K562 (cell line): ENCODE data around the gene TSPYL4. TPM values are rescaled to one million over a fixed set of nuclear protein-coding genes. Genes with fewer than 3 reads are reported as not detected.

ENCODE experiments used
- BRF2 ChIP-seq: IDR thresholded peaks from 3 replicates; pipeline ENCODE4 v1.6.1; 2011; ENCODE audit warnings: borderline replicate concordance, mild to moderate bottlenecking; ENCODE audit not compliant: insufficient read length, insufficient read depth
- E2F1 ChIP-seq: sonication (generic); formaldehyde crosslinking; IDR thresholded peaks from 2 replicates; pipeline ENCODE4 v1.8.1; 2023; ENCODE audit warnings: mild to moderate bottlenecking, missing genetic modification reagents, moderate library complexity
- GMEB1 ChIP-seq: fragments of 250-450 bp; sonication (Bioruptor Pico); IDR thresholded peaks from 2 replicates; pipeline ENCODE4 v1.4.0; 2020; ENCODE audit warnings: mild to moderate bottlenecking
- GTF3C2 ChIP-seq: IDR thresholded peaks from 3 replicates; pipeline ENCODE4 v1.6.1; 2011; ENCODE audit warnings: borderline replicate concordance, mild to moderate bottlenecking, moderate library complexity; ENCODE audit not compliant: insufficient read length; ENCODE audit errors: extremely low read depth
- HDAC8 ChIP-seq: fragments of 450-650 bp; IDR thresholded peaks from 2 replicates; pipeline ENCODE4 v1.6.1; 2016; ENCODE audit warnings: mild to moderate bottlenecking, missing genetic modification characterization, moderate library complexity, missing compliant biosample characterization
- KDM2B ChIP-seq: fragments of 250-450 bp; sonication (Bioruptor Pico); IDR thresholded peaks from 2 replicates; pipeline ENCODE4 v1.8.0; 2021; ENCODE audit warnings: mild to moderate bottlenecking, moderate library complexity
- MNT ChIP-seq, 2 experiments: fragments of 450-650 bp; conservative IDR thresholded peaks; 2 replicates each; pipeline ENCODE4 v1.6.1; 2017; ENCODE audit warnings: mild to moderate bottlenecking in 2 of 2, moderate library complexity in 2 of 2
- POLR2G ChIP-seq: fragments of 200-400 bp; formaldehyde crosslinking; IDR thresholded peaks from 2 replicates; pipeline ENCODE4 v1.6.1; 2017; ENCODE audit warnings: low read depth, mild to moderate bottlenecking, antibody characterized with exemption, low read length, moderate library complexity
- SNIP1 ChIP-seq: fragments of 450-650 bp; IDR thresholded peaks from 2 replicates; pipeline ENCODE4 v1.7.1; 2017; ENCODE audit warnings: low read depth, mild to moderate bottlenecking
- TBP ChIP-seq: optimal IDR thresholded peaks from 2 replicates; pipeline ENCODE3; 2011; ENCODE audit warnings: low read depth, low read length, improper control_type of control experiment
- ZNF175 ChIP-seq: fragments of 200-800 bp; sonication (Bioruptor generic); IDR thresholded peaks from 2 replicates; pipeline ENCODE4 v1.6.1; 2016; ENCODE audit warnings: low read depth, mild to moderate bottlenecking, missing genetic modification characterization, missing compliant biosample characterization
- ZNF780A ChIP-seq: fragments of 250-450 bp; sonication (Bioruptor Pico); IDR thresholded peaks from 2 replicates; pipeline ENCODE4 v1.5.0; 2021; ENCODE audit warnings: mild to moderate bottlenecking
- polyA plus RNA-seq, 8 experiments: library from polyadenylated mRNA; depleted of rRNA in 4 of 8; stranded (reverse) in 5 of 8; unstranded in 3 of 8; fragments of >200 nt; fragmentation: Nextera tagmentation in 2 of 8; fragmentation: Illumina TruSeq in 1 of 8; extraction: Ambion mirVana in 2 of 8; extraction: Trizol in 1 of 8; gene quantifications; 2 replicates each; pipeline versions ENCODE4 v1.2.1 to v1.2.3, GENCODE V29; 2011 to 2014; ENCODE audit warnings: inconsistent platforms in 1 of 8, missing spikeins in 1 of 8
- total RNA-seq, 7 experiments: library from RNA; depleted of rRNA in 6 of 7; stranded (reverse); fragments of >200 nt in 6 of 7; fragmentation: Illumina TruSeq in 2 of 7; extraction: Trizol in 2 of 7; gene quantifications; 2 replicates each; pipeline versions ENCODE4 v1.2.1 to v1.2.3, GENCODE V29; 2011 to 2021; ENCODE audit warnings: low replicate concordance in 1 of 7
- TF ChIP-seq, protein P1 (sequence below): fragments of 250-450 bp; sonication (Bioruptor Pico); IDR thresholded peaks from 2 replicates; pipeline ENCODE4 v1.8.0; 2021; ENCODE audit warnings: borderline replicate concordance, mild to moderate bottlenecking, moderate library complexity; ENCODE audit not compliant: poor library complexity, severe bottlenecking
- TF ChIP-seq, protein P2 (sequence below): fragments of 450-650 bp; formaldehyde crosslinking; IDR thresholded peaks from 2 replicates; pipeline ENCODE4 v1.4.0; 2020; ENCODE audit warnings: mild to moderate bottlenecking, mixed read lengths

The TSPYL4 gene
- total and polyA plus RNA-seq, 9 of the 15 experiments (the other 6 are each of a cell fraction or from before 2014, with no cell fraction given) = 0.69 to 18.0 (median 9.1) TPM

DNA sequence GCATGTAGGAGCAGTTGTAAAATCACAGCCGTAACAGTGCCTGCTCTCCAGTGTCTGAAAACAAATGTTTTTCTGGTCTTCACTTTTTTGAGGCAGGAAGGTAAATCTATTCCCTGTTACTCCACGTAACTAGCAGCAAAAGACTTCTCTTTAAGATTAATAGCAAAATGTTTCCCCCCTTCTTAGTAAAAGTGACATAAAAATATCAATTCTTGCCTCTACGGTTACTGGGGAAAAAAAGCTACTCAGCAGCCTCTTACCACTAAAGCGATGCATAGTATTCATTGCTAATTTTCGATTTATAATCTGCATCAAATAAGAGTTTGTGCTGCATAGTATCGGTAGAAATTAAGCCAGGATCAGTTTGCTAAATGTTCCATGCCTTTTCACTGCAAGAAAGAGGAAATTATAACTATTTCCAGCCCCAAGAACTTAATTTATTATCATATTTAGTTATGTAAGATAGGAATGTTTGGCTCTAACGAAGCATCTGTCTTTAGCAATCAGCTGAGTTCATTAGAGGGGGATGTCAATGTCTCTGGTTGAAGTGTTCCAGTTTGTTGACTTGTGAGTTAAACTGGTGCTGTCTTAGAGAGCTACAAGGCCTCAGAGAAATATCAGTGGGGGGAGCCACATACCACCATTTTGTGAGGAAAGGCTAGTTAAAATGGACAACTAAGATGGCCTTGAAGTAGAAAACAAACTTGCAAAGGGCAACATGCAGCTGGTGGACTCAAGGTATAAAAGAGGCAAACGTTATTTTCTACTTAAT is 26.5 kb upstream of the TSPYL4 start (continued):
- 0 out of 4 replicates have a peak, but pooled peaks of 1 of the 2 experiments have one; percentile 11 for TF ChIP-seq MNT (conservative IDR thresholded peaks at IDR 0.05)
- TF ChIP-seq GMEB1 (CRISPR knock-in tag) = no peak
- TF ChIP-seq GTF3C2 = no peak
- no peak for TF ChIP-seq KDM2B
- no peak for TF ChIP-seq TBP
- TF ChIP-seq, protein P1, sequence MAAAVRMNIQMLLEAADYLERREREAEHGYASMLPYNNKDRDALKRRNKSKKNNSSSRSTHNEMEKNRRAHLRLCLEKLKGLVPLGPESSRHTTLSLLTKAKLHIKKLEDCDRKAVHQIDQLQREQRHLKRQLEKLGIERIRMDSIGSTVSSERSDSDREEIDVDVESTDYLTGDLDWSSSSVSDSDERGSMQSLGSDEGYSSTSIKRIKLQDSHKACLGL = no peak
- TF ChIP-seq E2F1 (CRISPR knock-in tag) = no peak
- TF ChIP-seq BRF2 = no peak
- peak; percentile 30; the same call in 1 of the 2 replicates for TF ChIP-seq ZNF175 (CRISPR knock-in tag)
- no peak for TF ChIP-seq HDAC8 (tag)
- TF ChIP-seq SNIP1 = no peak
- TF ChIP-seq, protein P2, sequence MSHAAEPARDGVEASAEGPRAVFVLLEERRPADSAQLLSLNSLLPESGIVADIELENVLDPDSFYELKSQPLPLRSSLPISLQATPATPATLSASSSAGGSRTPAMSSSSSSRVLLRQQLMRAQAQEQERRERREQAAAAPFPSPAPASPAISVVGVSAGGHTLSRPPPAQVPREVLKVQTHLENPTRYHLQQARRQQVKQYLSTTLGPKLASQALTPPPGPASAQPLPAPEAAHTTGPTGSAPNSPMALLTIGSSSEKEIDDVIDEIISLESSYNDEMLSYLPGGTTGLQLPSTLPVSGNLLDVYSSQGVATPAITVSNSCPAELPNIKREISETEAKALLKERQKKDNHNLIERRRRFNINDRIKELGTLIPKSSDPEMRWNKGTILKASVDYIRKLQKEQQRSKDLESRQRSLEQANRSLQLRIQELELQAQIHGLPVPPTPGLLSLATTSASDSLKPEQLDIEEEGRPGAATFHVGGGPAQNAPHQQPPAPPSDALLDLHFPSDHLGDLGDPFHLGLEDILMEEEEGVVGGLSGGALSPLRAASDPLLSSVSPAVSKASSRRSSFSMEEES = no peak
- TF ChIP-seq POLR2G = no peak
- no peak for TF ChIP-seq ZNF780A (CRISPR knock-in tag)
